Measurements from ENCODE around the gene MAP10.

DNA sequence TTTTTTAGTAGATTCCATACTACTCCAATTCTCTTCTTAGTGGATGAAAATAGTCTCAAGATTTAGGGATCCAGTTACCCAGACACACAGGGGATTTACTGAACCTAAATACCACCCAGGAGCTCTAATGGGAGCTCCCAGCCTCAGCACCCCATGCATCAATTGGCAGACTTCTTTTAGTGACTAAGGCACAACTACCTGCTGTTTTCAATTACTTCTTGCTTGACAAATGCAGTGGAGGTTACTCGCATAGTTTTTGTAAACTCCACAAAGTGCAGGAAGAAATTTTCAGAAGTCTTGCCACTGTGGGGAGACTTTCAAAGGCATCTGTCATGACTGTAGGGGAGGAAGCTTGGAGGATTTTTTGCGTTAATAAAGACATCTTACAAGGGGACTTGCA lies 35.5 kb upstream of the MAP10 start:
- TF ChIP-seq ARNT (IDR thresholded peaks at IDR 0.05) (no peak), NFRKB (IDR thresholded peaks at IDR 0.05) (no peak), HDGF (IDR thresholded peaks at IDR 0.05; ENCODE audit: borderline replicate concordance) (no peak), TARDBP (IDR thresholded peaks at IDR 0.05) (no peak), FOXK2 (IDR thresholded peaks at IDR 0.05) (no peak), FOXM1 (IDR thresholded peaks at IDR 0.05; ENCODE audit: borderline replicate concordance) (no peak), BHLHE40 (IDR thresholded peaks at IDR 0.05; ENCODE audit: borderline replicate concordance) (no peak), SP1 (IDR thresholded peaks at IDR 0.05) (no peak), CTBP1 (IDR thresholded peaks at IDR 0.05; ENCODE audit: borderline replicate concordance) (no peak), ELF4 (IDR thresholded peaks at IDR 0.05) (no peak), SUZ12 (IDR thresholded peaks at IDR 0.05) (no peak), L3MBTL2 (conservative IDR thresholded peaks at IDR 0.05) (no peak), FOXA1 (IDR thresholded peaks at IDR 0.05) (no peak)
- TF ChIP-seq, protein P1, sequence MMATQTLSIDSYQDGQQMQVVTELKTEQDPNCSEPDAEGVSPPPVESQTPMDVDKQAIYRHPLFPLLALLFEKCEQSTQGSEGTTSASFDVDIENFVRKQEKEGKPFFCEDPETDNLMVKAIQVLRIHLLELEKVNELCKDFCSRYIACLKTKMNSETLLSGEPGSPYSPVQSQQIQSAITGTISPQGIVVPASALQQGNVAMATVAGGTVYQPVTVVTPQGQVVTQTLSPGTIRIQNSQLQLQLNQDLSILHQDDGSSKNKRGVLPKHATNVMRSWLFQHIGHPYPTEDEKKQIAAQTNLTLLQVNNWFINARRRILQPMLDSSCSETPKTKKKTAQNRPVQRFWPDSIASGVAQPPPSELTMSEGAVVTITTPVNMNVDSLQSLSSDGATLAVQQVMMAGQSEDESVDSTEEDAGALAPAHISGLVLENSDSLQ (IDR thresholded peaks at IDR 0.05) = no peak
